T-helper 2 cell treated with Interferon-gamma antibody and Interleukin-4, amounts not matched to agents 100 ng/mL and 5 ng/mL, for 36 hours (primary cell): ENCODE data around the gene DCP1A. TPM values are rescaled to one million over a fixed set of nuclear protein-coding genes. Genes with fewer than 3 reads are reported as not detected.
"Not testable (repeated sequence)": the region's sequence is repeated elsewhere in the genome, so short reads cannot be mapped to it uniquely, and the experiment has no call there.

ENCODE experiments used
- intact Hi-C: fragments of 100-400 bp; cut with micrococcal nuclease; formaldehyde crosslinking; loops from one replicate; pipeline ENCODE4 v1.15.1; 2023
- total RNA-seq: library from RNA; stranded (reverse); gene quantifications from 2 replicates; pipeline ENCODE4 v1.2.3, GENCODE V29; 2022

Gene DCP1A
- total RNA-seq, result 30.7 and 31.7 TPM in 2 replicates

DNA sequence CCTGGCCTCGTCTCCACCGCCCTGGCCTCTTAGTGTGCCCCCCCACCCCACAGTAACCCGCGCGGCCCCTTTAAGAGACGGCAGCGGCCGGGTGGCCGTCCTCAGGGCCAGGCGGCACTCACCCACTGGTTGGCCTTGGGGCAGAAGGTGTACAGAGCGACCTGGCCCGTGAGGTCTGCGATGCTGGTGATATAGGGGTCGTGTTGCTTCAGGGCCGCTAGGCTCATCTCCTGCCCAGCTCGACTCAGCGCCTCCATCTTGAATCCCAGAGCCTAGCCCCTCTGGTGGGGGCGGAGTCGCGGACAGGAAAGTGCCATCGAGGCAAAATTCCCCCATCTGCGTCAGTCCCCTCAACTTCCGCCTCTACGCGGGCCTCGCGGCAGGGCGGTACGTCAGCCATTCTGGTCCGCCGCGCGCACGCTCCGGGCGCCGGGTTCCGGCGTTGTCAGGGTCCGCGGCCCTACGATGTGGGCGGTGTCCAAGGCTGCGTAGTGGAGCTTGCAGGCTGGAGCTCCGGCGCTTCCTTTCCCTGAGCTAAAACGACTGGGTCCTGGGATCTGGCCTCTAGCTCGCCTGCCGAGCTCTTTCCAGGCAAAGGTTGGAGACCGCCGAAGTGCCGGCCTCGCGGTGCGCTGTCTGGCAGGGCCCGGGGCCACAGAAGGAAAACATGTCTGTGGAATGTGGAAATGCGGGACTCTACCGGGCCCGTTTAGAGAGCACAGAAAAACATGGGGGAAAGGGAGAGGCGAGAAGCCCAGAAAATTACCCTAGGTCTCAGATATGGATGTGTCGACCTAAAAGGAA is at the start of gene DCP1A:
Gene DCP1A, minus strand, starts transcription at position 283 of the 804 bp plus-strand sequence. Its CDS starts 26 bp downstream, at position 257.
- intact Hi-C loops, result loop anchor here (1.0 to 10.0 kb wide), 6 partner anchors 45 to 643 kb away; partner anchors contain the start of genes GLT8D1, RFT1, SELENOK and SPCS1

GRCh38 chr3:53384465-53385423 is 37.4 kb upstream of the DCP1A start:
- intact Hi-C loops, result no loop called here

DNA sequence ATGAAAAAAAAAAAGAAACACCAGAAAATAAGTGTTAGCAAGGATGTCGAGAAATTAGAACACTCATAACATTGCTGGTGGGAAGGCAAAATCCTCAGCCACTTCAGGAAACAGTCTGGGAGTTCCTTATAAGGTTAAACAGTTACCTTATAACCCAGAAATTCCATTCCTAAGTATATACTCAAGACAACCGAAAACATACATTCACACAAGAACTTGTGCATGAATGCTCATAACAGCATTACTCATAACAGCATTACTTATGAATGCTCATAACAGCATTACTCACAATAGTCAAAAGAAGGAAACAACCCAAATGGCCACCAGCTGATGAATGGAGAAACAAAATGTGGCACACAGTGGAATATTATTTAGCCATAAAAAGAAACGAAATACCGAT is 34.8 kb upstream of the DCP1A start:
- intact Hi-C loops, result no loop called here

GRCh38 chr3:53380306-53380705 is 33.0 kb upstream of the DCP1A start:
- intact Hi-C loops, result no loop called here

GRCh38 chr3:53379898-53380297 is 32.6 kb upstream of the DCP1A start:
- intact Hi-C loops, result no loop called here

GRCh38 chr3:53377794-53378193 is 30.5 kb upstream of the DCP1A start:
- intact Hi-C loops, result no loop called here

- intact Hi-C loops, result no loop called here
Observed at GRCh38 chr3:53376679-53377078, 29.3 kb upstream of the DCP1A start.

- intact Hi-C loops, result loop anchor here (1.0 kb wide), 1 partner anchor 335 kb away; no protein-coding TSS in a partner anchor
Observed at GRCh38 chr3:53375019-53375418, 27.7 kb upstream of the DCP1A start.

- intact Hi-C loops, result not testable (repeated sequence)
Observed at GRCh38 chr3:53370719-53371118, 23.4 kb upstream of the DCP1A start.

DNA sequence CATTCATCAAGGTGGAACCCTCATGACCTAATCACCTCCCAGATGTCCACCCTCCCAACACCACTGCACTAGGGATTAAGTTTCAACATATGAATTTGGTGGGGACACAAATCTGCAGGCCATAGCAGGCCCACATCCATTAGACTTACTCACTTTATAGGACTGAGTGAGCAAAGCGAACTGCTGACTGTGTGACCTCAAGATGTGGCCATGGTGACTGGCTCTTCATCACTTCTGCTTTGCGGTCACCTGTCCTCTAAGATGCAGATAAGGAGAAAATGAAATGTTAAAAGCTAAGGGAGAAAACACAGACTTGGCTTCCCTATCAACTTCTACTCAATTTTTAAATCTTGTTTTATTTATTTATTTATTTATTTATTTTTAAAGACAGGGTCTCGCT is 14.5 kb upstream of the DCP1A start:
- intact Hi-C loops, result no loop called here

- intact Hi-C loops, result no loop called here
Observed at GRCh38 chr3:53357458-53357857, 10.1 kb upstream of the DCP1A start.

- intact Hi-C loops, result no loop called here
Observed at GRCh38 chr3:53354945-53355498, 7.7 kb upstream of the DCP1A start.

DNA sequence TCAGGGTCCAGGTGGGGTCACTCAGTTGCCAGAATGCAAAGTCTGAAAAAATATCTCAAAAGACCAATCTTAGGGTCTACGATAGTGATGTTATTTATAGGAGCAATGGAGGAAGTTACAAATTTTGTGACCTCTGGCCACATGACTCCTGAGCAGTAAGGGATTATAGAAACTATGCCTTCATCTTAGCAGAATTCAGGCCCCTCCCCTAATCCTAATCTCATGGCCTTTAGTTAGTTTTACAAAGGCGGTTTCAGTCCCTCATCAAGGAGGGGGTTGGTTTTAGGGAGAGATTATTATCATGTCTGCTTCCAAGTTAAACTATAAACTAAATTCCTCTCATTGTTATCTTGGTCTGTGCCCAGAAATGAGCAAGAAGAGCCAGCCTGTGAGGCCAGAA is 5.9 kb upstream of the DCP1A start:
- intact Hi-C loops, result no loop called here

- intact Hi-C loops, result loop anchor here (1.0 kb wide), 1 partner anchor 130 kb away; no protein-coding TSS in a partner anchor
Observed at GRCh38 chr3:53350652-53351051, 3.3 kb upstream of the DCP1A start.

DNA sequence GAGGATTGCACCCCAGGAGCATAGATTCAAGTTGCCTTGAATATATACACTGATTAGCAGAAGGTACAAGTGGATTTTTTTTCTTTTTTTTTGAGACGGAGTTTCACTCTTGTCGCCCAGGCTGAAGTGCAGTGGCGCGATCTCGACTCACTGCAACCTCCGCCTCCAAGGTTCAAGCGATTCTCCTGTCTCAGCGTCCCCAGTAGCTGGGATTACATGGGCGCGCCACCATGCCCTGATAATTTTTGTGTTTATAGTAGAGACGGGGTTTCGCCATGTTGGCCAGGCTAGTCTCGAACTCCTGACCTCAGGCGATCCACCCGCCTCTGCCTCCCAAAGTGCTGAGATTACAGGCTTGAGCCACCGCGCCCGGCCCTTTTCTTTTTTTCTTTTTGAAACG is 775 bp upstream of the DCP1A start:
- intact Hi-C loops, result loop anchor here (5.0 to 10.0 kb wide), 3 partner anchors 46 to 643 kb away; partner anchors contain the start of genes GLT8D1 and SPCS1

GRCh38 chr3:53346922-53347260 is 452 bp downstream of the DCP1A start:
- intact Hi-C loops, result loop anchor here (1.0 to 10.0 kb wide), 6 partner anchors 45 to 642 kb away; partner anchors contain the start of genes GLT8D1, RFT1, SELENOK and SPCS1

- intact Hi-C loops, result loop anchor here (5.0 to 10.0 kb wide), 3 partner anchors 44 to 642 kb away; partner anchors contain the start of genes GLT8D1 and SPCS1
Observed at GRCh38 chr3:53346514-53346913, 829 bp downstream of the DCP1A start.

DNA sequence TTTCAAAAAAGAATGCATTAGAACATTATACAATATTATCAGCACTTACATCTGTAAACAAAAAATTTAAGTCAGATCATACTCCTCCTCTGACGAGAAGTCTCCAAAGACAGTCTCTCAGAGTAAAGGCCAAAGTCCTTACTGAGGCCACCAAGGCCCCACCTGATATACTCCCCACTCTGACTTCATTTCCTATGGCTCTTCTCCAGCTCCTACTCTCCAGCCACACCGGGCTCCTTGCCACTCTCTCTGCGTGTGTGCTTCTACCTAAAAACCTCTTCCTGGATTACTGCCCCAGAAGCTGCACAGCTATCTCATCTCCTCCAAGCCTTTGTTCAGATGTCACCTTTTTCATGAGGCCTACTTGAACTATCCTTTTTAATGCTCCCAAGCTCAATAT is 5.0 kb downstream of the DCP1A start:
- intact Hi-C loops, result loop anchor here (10.0 kb wide), 1 partner anchor 638 kb away; the partner anchor contains the start of genes GLT8D1 and SPCS1

- intact Hi-C loops, result no loop called here
Observed at GRCh38 chr3:53337167-53337940, 10.0 kb downstream of the DCP1A start.

DNA sequence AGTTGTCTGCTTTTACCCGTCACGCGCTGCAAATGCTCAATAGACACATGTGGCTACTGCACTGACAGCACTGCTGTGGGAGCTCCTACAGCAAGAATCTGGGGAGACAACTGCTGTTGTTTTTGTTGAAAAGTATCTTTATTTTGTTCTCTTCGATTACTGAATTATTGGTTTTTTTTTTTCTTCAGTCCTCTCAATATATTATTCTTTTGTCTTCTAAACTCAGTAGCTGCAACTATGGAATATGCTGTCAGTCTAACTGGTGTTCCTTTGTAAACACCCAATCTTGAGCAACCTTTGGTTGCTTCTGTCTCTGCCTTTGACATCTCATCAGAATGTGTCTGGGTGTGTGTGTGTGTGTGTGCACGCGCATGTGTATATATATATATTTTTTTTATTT is 12.6 kb downstream of the DCP1A start:
- intact Hi-C loops, result no loop called here
